ENCODE measurements around the gene TUBA8.

DNA sequence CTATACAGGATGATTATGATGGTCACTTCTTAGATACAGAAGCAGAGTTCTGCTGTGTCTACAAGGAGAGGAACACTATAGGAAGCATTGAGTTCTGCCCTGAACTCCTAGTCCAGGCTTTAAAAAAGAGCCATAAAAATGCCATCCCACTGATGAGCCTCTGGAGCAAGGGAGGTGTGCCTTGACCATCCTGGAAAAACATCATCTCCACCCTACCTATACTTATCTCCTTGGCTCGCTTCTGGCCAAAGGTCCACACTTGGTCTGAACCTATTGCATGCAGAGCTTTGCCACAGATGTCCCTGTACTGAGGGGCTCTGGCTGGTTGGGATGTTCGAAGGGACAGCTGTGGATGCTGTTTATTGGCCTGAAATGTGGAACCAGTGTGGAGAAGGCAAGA lies 37.1 kb upstream of the TUBA8 start:
- TF ChIP-seq POLR2A (IDR thresholded peaks at IDR 0.05) (no peak), CTCF (IDR thresholded peaks at IDR 0.05) (no peak)

Measured in gastroesophageal sphincter (tissue), 3 donors.